Measurements from ENCODE around the gene USP32.

Gene USP32

DNA sequence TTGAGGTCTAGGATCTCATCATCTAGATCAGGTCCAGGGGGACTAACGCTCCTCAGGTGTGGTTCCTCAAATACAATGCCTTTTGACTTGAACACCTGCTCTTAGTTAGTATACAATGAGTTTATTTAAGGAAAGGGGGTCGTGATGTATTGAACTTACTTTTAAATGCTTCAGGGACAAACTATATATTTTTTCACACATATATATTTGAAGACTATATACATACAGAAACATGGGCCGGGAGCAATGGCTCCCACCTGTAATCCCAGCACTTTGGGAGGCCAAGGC, 11.5 kb upstream of the USP32 start:
- H3K4me3 ChIP-seq (ENCODE audit: low read depth, low read length, poor library complexity, severe bottlenecking): no peak overlapping the region
- no peaks in the 10 kb centered on the region for H4K20me1 ChIP-seq (ENCODE audit: insufficient read depth, low read length)
- H2AFZ ChIP-seq (ENCODE audit: low read length): no peak overlapping the region
- H3F3A ChIP-seq (ENCODE audit: insufficient read depth, low read length): no peaks in the 10 kb centered on the region
- no peak overlapping the region for H3K4me2 ChIP-seq (ENCODE audit: low read length)
- no peak overlapping the region for H3K9ac ChIP-seq (ENCODE audit: low read length)
- TF ChIP-seq, protein P1, sequence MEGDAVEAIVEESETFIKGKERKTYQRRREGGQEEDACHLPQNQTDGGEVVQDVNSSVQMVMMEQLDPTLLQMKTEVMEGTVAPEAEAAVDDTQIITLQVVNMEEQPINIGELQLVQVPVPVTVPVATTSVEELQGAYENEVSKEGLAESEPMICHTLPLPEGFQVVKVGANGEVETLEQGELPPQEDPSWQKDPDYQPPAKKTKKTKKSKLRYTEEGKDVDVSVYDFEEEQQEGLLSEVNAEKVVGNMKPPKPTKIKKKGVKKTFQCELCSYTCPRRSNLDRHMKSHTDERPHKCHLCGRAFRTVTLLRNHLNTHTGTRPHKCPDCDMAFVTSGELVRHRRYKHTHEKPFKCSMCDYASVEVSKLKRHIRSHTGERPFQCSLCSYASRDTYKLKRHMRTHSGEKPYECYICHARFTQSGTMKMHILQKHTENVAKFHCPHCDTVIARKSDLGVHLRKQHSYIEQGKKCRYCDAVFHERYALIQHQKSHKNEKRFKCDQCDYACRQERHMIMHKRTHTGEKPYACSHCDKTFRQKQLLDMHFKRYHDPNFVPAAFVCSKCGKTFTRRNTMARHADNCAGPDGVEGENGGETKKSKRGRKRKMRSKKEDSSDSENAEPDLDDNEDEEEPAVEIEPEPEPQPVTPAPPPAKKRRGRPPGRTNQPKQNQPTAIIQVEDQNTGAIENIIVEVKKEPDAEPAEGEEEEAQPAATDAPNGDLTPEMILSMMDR (IDR thresholded peaks at IDR 0.05; ENCODE audit: low read length): no peak
- TF ChIP-seq EZH2 (IDR thresholded peaks at IDR 0.05; ENCODE audit: borderline replicate concordance, low read length): no peak
- no peaks in the 10 kb centered on the region for H3K36me3 ChIP-seq (ENCODE audit: insufficient read depth, low read length)
- no peaks in the 10 kb centered on the region for H3K4me1 ChIP-seq (ENCODE audit: insufficient read depth, low read length, severe bottlenecking)
- H3K27ac ChIP-seq (ENCODE audit: low read depth, low read length, poor library complexity, severe bottlenecking): no peak overlapping the region
- no peaks in the 10 kb centered on the region for H3K9me2 ChIP-seq (ENCODE audit: low read depth, low read length)
- H3K79me2 ChIP-seq (ENCODE audit: insufficient read depth, low read length): no peaks in the 10 kb centered on the region
- H3K9me3 ChIP-seq (ENCODE audit: low read length): no peaks in the 10 kb centered on the region
- H3K27me3 ChIP-seq (ENCODE audit: insufficient read depth, low read length): no peaks in the 10 kb centered on the region; the same call in 1 of the 2 replicates

DNA sequence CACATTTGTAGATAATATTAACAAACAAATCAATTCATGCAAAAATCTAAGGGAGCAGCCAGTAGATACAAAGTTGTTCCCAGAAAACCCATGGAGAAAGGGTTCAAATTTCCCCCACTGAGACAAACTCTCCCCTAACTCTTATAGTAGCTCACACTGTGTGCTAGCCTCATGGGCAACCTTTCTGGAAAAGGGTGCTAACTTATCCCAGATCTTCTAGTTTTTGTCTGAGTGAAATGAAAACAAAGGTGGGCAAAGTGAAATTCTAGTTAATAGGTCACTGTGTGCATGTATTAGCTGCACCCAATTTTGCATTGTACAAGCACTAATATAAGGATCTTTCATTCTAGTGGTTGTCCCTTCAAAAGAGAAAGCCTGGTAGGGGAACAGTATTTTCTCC, 9.9 kb upstream of the USP32 start:
- H3K9me3 ChIP-seq (ENCODE audit: low read length): no peaks in the 10 kb centered on the region
- H4K20me1 ChIP-seq (ENCODE audit: insufficient read depth, low read length): no peaks in the 10 kb centered on the region
- H3K27ac ChIP-seq (ENCODE audit: low read depth, low read length, poor library complexity, severe bottlenecking): no peak overlapping the region
- 0 out of 2 replicates have a peak, but pooled peaks cover 3% of the 10 kb centered on the region for H3F3A ChIP-seq (ENCODE audit: insufficient read depth, low read length)
- H3K9ac ChIP-seq (ENCODE audit: low read length): no peak overlapping the region
- no peaks in the 10 kb centered on the region for H3K36me3 ChIP-seq (ENCODE audit: insufficient read depth, low read length)
- no peaks in the 10 kb centered on the region; the same call in 1 of the 2 replicates for H3K27me3 ChIP-seq (ENCODE audit: insufficient read depth, low read length)
- no peak overlapping the region for H3K4me2 ChIP-seq (ENCODE audit: low read length)
- peaks cover 7% of the 10 kb centered on the region for H3K4me1 ChIP-seq (ENCODE audit: insufficient read depth, low read length, severe bottlenecking)
- no peak overlapping the region for H2AFZ ChIP-seq (ENCODE audit: low read length)
- TF ChIP-seq, protein P1 (IDR thresholded peaks at IDR 0.05; ENCODE audit: low read length): no peak
- TF ChIP-seq EZH2 (IDR thresholded peaks at IDR 0.05; ENCODE audit: borderline replicate concordance, low read length): no peak
- no peak overlapping the region for H3K4me3 ChIP-seq (ENCODE audit: low read depth, low read length, poor library complexity, severe bottlenecking)
- H3K9me2 ChIP-seq (ENCODE audit: low read depth, low read length): no peaks in the 10 kb centered on the region
- no peaks in the 10 kb centered on the region for H3K79me2 ChIP-seq (ENCODE audit: insufficient read depth, low read length)

DNA sequence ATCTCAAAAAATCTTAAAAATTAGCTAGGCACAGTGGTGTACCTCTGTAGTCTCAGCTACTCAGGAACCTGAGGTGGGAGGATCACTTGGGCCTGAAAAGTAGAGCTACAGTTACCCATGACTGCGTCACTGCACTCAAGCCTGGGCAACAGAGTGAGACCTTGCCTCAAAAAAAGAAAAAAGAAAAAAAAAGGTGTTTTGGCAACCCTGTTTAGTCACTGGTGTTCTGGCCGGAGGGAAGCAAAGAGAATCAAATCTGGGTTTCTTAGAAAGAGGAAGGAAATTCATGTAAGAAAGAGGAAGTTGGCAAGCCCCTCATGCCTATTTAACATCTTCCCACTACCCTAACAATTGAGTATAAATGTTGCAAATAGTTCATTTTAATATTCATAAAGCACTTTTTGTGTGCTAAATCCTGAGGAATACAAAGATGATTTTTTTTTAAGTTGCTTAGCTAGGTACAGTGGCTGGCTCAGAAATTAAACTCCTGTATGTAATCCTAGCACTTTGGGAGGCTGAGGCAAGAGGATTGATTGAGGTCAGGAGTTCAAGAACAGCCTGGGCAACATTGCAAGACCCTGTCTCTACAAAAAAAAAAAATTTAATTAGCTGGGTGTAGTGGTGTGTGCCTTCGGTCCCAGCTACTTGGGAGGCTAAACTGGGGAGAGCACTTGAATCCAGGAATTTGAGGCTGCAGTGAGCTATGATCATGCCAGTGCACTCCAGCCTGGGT, 6.5 kb upstream of the USP32 start:
- H2AFZ ChIP-seq (ENCODE audit: low read length): no peak overlapping the region
- no peaks in the 10 kb centered on the region for H3K9me3 ChIP-seq (ENCODE audit: low read length)
- H3K9ac ChIP-seq (ENCODE audit: low read length): no peak overlapping the region
- no peaks in the 10 kb centered on the region for H3K79me2 ChIP-seq (ENCODE audit: insufficient read depth, low read length)
- peaks cover 3% of the 10 kb centered on the region; the same call in 1 of the 2 replicates for H3F3A ChIP-seq (ENCODE audit: insufficient read depth, low read length)
- no peak overlapping the region for H3K4me3 ChIP-seq (ENCODE audit: low read depth, low read length, poor library complexity, severe bottlenecking)
- no peaks in the 10 kb centered on the region for H3K9me2 ChIP-seq (ENCODE audit: low read depth, low read length)
- no peak overlapping the region for H3K27ac ChIP-seq (ENCODE audit: low read depth, low read length, poor library complexity, severe bottlenecking)
- TF ChIP-seq EZH2 (IDR thresholded peaks at IDR 0.05; ENCODE audit: borderline replicate concordance, low read length): no peak
- TF ChIP-seq, protein P1 (IDR thresholded peaks at IDR 0.05; ENCODE audit: low read length): no peak
- peaks cover 5% of the 10 kb centered on the region; the same call in 1 of the 2 replicates for H3K27me3 ChIP-seq (ENCODE audit: insufficient read depth, low read length)
- no peak overlapping the region for H3K4me2 ChIP-seq (ENCODE audit: low read length)
- no peaks in the 10 kb centered on the region for H3K36me3 ChIP-seq (ENCODE audit: insufficient read depth, low read length)
- H3K4me1 ChIP-seq (ENCODE audit: insufficient read depth, low read length, severe bottlenecking): peaks cover 7% of the 10 kb centered on the region
- H4K20me1 ChIP-seq (ENCODE audit: insufficient read depth, low read length): no peaks in the 10 kb centered on the region

All from OCI-LY1 (cell line).